GM18873 (cell line): ENCODE results near the gene ADAMTS9.

Experiments used
- ATAC-seq: cut with Tn5 transposase; IDR thresholded peaks from one replicate; pipeline ENCODE4 v1.9.1; 2021; ENCODE audit warnings: mild to moderate bottlenecking, moderate library complexity, moderate number of reproducible peaks; ENCODE audit not compliant: unreplicated experiment, low FRiP score

ADAMTS9 gene

GRCh38 chr3:64501298-64501906 lies 186.4 kb downstream of the ADAMTS9 start:
- ATAC-seq = no peak

GRCh38 chr3:64496786-64497490 lies 190.9 kb downstream of the ADAMTS9 start:
- no peak for ATAC-seq

GRCh38 chr3:64495781-64496334 lies 191.9 kb downstream of the ADAMTS9 start:
- no peak for ATAC-seq

DNA sequence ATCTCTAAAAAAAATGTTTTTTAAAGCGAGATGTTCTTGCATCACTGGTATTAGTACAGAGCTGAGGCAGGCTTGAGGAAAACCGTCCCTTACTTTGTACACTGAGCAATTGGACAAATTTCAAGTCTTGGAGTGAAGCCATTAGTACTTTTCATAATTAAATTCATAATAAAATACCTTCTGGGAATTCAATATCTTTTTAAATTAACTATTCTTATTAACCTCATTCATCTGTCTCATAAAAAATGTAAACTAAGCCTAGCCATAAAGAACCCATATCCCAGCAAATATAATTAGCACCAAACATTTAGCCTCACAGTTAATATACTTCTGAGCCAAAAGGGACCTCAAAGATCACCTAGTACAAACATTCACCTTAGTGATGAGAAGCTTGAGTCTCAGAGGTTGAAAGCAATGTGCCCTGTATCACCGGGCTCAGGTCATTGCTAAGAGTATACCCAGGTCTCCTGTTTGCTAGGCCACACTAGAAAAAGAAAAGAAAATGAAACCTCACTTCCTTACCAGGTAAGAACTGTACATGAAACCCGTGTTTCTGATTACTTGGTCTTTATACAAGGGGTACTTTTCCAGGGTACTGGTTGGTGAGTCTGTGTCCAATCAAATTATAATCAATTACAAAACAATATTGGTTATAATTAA lies 192.5 kb downstream of the ADAMTS9 start:
- ATAC-seq = no peak

DNA sequence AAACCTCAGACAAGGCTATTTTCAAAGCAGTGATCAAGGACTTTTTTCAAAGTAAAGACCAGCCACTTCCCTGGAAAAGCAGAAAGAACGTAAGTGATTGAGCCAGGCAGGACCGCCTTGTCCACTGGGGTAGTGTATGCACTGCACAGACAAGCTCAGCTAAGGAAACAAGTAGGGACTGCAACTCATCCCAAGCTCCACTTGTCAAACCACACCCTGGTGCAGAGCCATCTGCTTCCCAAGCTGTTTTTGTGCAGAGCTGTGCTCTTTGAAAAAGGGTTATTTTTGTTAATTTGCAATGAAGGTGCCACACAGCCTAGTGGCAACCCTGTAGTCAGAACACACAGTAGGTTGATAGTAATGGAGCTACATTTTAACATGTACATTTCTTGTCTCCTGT lies 193.3 kb downstream of the ADAMTS9 start:
- ATAC-seq = no peak

DNA sequence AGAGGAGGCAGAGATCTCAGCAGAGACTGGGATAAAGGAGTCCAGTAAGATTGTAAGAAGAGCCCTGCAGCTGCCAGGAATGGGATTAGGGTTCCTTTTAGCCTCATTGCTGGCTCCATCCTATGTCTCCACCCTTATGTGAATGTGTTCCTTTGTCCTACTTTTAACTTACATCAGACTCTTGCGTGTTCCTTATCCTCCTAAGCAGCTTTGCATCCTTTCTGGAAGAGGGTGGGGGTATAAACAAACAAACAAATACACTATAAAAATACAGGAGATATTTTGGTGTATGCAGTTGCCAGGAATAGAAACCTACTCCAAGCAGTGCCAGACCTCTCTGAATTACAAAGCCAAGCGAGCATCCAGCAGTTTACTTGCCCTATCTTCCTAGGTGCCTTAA lies 194.7 kb downstream of the ADAMTS9 start:
- no peak for ATAC-seq

GRCh38 chr3:64491843-64492242 lies 196.0 kb downstream of the ADAMTS9 start:
- no peak for ATAC-seq

DNA sequence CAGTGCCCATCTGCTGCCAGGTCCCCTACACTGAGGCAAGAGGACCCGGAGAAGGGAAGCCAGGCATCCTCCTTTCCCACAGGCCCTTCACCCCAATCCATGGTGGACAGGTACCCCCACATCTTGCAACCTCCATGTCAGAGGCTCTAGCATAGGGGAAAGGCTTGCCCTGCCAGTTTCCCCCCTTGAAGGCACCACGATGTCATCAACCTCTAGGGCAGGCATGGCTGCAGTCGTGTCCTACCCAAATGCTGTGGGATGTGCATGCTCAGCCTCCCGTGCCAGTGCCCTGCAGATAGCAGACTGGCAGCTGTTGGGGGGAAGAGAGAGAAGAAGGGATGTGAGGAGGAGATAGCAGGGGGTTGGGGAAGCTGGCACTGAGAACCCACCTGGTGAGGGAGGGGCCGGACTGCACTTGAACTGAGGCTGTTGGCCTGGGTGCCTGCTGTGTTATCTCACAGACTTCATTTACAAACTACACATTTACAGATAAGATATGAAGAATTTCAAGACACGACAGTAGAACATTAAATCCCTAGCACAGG lies 197.5 kb downstream of the ADAMTS9 start:
- no peak for ATAC-seq

- no peak for ATAC-seq
Measured at GRCh38 chr3:64489361-64490044, 198.3 kb downstream of the ADAMTS9 start.

- ATAC-seq = no peak
Measured at GRCh38 chr3:64488939-64489338, 198.9 kb downstream of the ADAMTS9 start.

- ATAC-seq = peak; percentile 98
Measured at GRCh38 chr3:64484289-64484992, 203.4 kb downstream of the ADAMTS9 start.

- ATAC-seq = no peak
Measured at GRCh38 chr3:64483467-64483866, 204.3 kb downstream of the ADAMTS9 start.

GRCh38 chr3:64475037-64475436 lies 212.8 kb downstream of the ADAMTS9 start:
- no peak for ATAC-seq

DNA sequence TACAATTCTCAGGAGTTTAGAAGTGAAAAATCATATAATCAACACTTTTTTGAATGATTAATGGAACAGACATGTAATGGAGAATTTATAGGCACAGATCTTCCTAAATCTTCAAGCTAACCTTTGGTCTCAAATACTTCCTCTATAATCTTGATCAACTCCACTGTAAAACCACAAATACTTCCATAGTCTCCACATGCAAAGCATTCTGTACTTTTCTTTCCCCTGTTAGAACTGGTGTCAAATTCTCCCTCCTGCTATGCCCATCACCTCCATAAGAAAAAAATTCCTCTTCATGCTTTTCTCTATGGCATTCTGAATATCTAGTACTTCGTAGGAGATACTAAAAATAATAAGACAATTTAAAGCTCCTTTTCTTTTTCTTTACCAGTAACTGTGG lies 214.3 kb downstream of the ADAMTS9 start:
- ATAC-seq = no peak

GRCh38 chr3:64470436-64470835 lies 217.4 kb downstream of the ADAMTS9 start:
- no peak for ATAC-seq

- ATAC-seq = no peak
Measured at GRCh38 chr3:64467255-64467944, 220.4 kb downstream of the ADAMTS9 start.
